Mammary epithelial cell (primary cell): Measurements from ENCODE around the gene CCNL1.

Experiments used
- EZH2 ChIP-seq: IDR thresholded peaks from 2 replicates; pipeline ENCODE4 v1.6.1; 2012; ENCODE audit warnings: low read length, inconsistent platforms, borderline replicate concordance
- TF ChIP-seq, protein P1 (sequence below), 2 donors: IDR thresholded peaks in 1 of 2; conservative IDR thresholded peaks in 1 of 2; 2 replicates each; pipeline ENCODE4 v1.5.1; 2011 to 2012; ENCODE audit warnings: inconsistent platforms in 2 of 2, low read length in 2 of 2, mild to moderate bottlenecking in 2 of 2, control low read depth in 1 of 2, low read depth in 1 of 2; ENCODE audit not compliant: insufficient read depth in 1 of 2; ENCODE audit errors: extremely low read depth in 1 of 2

DNA sequence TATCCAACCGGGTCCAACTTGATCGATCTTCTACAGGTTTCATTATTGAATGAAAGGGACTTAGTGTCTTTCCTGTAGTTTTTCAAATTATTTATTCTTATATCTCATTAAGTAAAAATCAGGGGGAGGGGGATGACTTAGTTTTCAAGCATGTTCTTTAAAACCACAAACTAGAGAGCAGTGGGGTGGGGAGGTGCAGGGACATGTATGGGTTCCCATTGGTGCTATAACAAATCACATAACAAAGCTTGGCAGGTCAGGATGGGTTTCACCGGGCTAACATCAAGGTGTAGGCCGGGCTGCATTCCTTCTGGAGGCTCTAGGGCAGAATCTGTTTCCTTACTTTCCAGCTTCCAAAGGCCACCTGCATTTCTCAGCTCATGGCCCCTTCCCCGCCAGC, 32.7 kb downstream of the CCNL1 start:
- TF ChIP-seq, protein P1, sequence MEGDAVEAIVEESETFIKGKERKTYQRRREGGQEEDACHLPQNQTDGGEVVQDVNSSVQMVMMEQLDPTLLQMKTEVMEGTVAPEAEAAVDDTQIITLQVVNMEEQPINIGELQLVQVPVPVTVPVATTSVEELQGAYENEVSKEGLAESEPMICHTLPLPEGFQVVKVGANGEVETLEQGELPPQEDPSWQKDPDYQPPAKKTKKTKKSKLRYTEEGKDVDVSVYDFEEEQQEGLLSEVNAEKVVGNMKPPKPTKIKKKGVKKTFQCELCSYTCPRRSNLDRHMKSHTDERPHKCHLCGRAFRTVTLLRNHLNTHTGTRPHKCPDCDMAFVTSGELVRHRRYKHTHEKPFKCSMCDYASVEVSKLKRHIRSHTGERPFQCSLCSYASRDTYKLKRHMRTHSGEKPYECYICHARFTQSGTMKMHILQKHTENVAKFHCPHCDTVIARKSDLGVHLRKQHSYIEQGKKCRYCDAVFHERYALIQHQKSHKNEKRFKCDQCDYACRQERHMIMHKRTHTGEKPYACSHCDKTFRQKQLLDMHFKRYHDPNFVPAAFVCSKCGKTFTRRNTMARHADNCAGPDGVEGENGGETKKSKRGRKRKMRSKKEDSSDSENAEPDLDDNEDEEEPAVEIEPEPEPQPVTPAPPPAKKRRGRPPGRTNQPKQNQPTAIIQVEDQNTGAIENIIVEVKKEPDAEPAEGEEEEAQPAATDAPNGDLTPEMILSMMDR (conservative IDR thresholded peaks at IDR 0.05 in 1 of 2, IDR thresholded peaks at IDR 0.05 in 1 of 2; ENCODE audit: extremely low read depth in 1 of 2, insufficient read depth in 1 of 2, low read depth in 1 of 2, low read length in 2 of 2) = no peak
- no peak for TF ChIP-seq EZH2
